Stromal cell of bone marrow (primary cell): ENCODE measurements around the gene FRG2B.
"Not testable (repeated sequence)": the region's sequence is repeated elsewhere in the genome, so short reads cannot be mapped to it uniquely, and the experiment has no call there.

Experiments used
- DNase-seq: peaks from one replicate; pipeline ENCODE4 v3.0.0-alpha.2; 2012; ENCODE audit warnings: low read depth

FRG2B gene

GRCh38 chr10:133626695-133627094 is at the start of gene FRG2B:
FRG2B (minus strand) TSS chr10:133626795; CDS start chr10:133626742, 53 bp downstream.
- not testable (repeated sequence) for DNase-seq

GRCh38 chr10:133667446-133667845 is 40.9 kb upstream of the FRG2B start:
- DNase-seq = not testable (repeated sequence)

- DNase-seq = not testable (repeated sequence)
These were observed 37.1 kb upstream of the FRG2B start for GRCh38 chr10:133663544-133664160.

- DNase-seq = not testable (repeated sequence)
These were observed 34.5 kb upstream of the FRG2B start for GRCh38 chr10:133661122-133661521.

- DNase-seq = not testable (repeated sequence)
These were observed 33.9 kb upstream of the FRG2B start for GRCh38 chr10:133660516-133660915.

- not testable (repeated sequence) for DNase-seq
These were observed 30.7 kb upstream of the FRG2B start for GRCh38 chr10:133657276-133657675.

- not testable (repeated sequence) for DNase-seq
These were observed 22.4 kb upstream of the FRG2B start for GRCh38 chr10:133648872-133649455.

GRCh38 chr10:133647075-133647748 is 20.6 kb upstream of the FRG2B start:
- DNase-seq = not testable (repeated sequence)

GRCh38 chr10:133637846-133638235 is 11.2 kb upstream of the FRG2B start:
- not testable (repeated sequence) for DNase-seq

GRCh38 chr10:133637202-133637845 is 10.7 kb upstream of the FRG2B start:
- DNase-seq = not testable (repeated sequence)

- DNase-seq = not testable (repeated sequence)
These were observed 4.2 kb upstream of the FRG2B start for GRCh38 chr10:133630723-133631249.

- DNase-seq = not testable (repeated sequence)
These were observed 4.1 kb downstream of the FRG2B start for GRCh38 chr10:133622544-133622943.

- DNase-seq = no peak
These were observed 7.7 kb downstream of the FRG2B start for GRCh38 chr10:133618851-133619250.

GRCh38 chr10:133617196-133617595 is 9.4 kb downstream of the FRG2B start:
- DNase-seq = no peak

GRCh38 chr10:133616371-133617130 is 10.0 kb downstream of the FRG2B start:
- DNase-seq = no peak

GRCh38 chr10:133614830-133615580 is 11.6 kb downstream of the FRG2B start:
- no peak for DNase-seq

GRCh38 chr10:133613699-133614098 is 12.9 kb downstream of the FRG2B start:
- no peak for DNase-seq

- DNase-seq = no peak
These were observed 15.5 kb downstream of the FRG2B start for GRCh38 chr10:133611079-133611478.

- DNase-seq = peak; percentile 8
These were observed 17.7 kb downstream of the FRG2B start for GRCh38 chr10:133608855-133609254.

GRCh38 chr10:133603434-133603833 is 23.2 kb downstream of the FRG2B start:
- not testable (repeated sequence) for DNase-seq

GRCh38 chr10:133600657-133601056 is 25.9 kb downstream of the FRG2B start:
- no peak for DNase-seq
